Measurements from ENCODE around the gene AHDC1. TPM values are rescaled to one million over a fixed set of nuclear protein-coding genes. Genes with fewer than 3 reads are reported as not detected.

AHDC1 gene
- total and polyA plus RNA-seq, 2 donors (not counting 1 experiment from before 2014, with no cell fraction given): 4.2 to 6.9 TPM

- no peaks in the 10 kb centered on the region for H3K36me3 ChIP-seq (ENCODE audit: control insufficient read depth, insufficient read depth, low read length)
- H3K9me3 ChIP-seq (ENCODE audit: control insufficient read depth, insufficient read depth, low read depth, low read length): no peaks in the 10 kb centered on the region
- no peak for DNase-seq (ENCODE audit: low read depth in 2 of 2)
- no peak overlapping the region for H3K4me3 ChIP-seq (replicated peaks in 1 of 4; ENCODE audit: control extremely low read depth in 1 of 4, insufficient read depth in 1 of 4, low read depth in 3 of 4, low read length in 4 of 4)
- H3K9ac ChIP-seq (ENCODE audit: insufficient read depth, low read length): no peak overlapping the region
- no peak for TF ChIP-seq CTCF (conservative IDR thresholded peaks at IDR 0.05 in 1 of 2, IDR thresholded peaks at IDR 0.05 in 1 of 2; ENCODE audit: low read depth in 1 of 2, low read length in 2 of 2)
- no peak for TF ChIP-seq EZH2 (IDR thresholded peaks at IDR 0.05; ENCODE audit: low read length, missing control alignments)
- H3K27ac ChIP-seq (ENCODE audit: insufficient read depth, low read length): no peak overlapping the region
- peaks cover 32% of the 10 kb centered on the region for H3K27me3 ChIP-seq (ENCODE audit: control insufficient read depth, insufficient read depth, low read length)
- H3K4me1 ChIP-seq (ENCODE audit: control insufficient read depth, extremely low read depth, insufficient read depth, low read length): no peaks in the 10 kb centered on the region
- no peak overlapping the region for H3K4me2 ChIP-seq (ENCODE audit: extremely low read depth, insufficient read depth, low read length)
- H3K79me2 ChIP-seq (ENCODE audit: control insufficient read depth, insufficient read depth, low read length): no peaks in the 10 kb centered on the region
- no peak overlapping the region for H2AFZ ChIP-seq (ENCODE audit: low read length)
- H4K20me1 ChIP-seq (ENCODE audit: control insufficient read depth, extremely low read depth, insufficient read depth, low read length): no peaks in the 10 kb centered on the region
These were observed 29.3 kb upstream of the AHDC1 start for GRCh38 chr1:27633298-27633610.

- Histone ChIP-seq H3K9ac (ENCODE audit: insufficient read depth, low read length) (no peak overlapping the region), H3K27me3 (ENCODE audit: control insufficient read depth, insufficient read depth, low read length) (peaks cover 32% of the 10 kb centered on the region), H2AFZ (ENCODE audit: low read length) (no peak overlapping the region), H3K4me3 (replicated peaks in 1 of 4; ENCODE audit: control extremely low read depth in 1 of 4, insufficient read depth in 1 of 4, low read depth in 3 of 4, low read length in 4 of 4) (no peak overlapping the region), H3K4me1 (ENCODE audit: control insufficient read depth, extremely low read depth, insufficient read depth, low read length) (no peaks in the 10 kb centered on the region), H4K20me1 (ENCODE audit: control insufficient read depth, extremely low read depth, insufficient read depth, low read length) (no peaks in the 10 kb centered on the region), H3K4me2 (ENCODE audit: extremely low read depth, insufficient read depth, low read length) (no peak overlapping the region), H3K9me3 (ENCODE audit: control insufficient read depth, insufficient read depth, low read depth, low read length) (no peaks in the 10 kb centered on the region), H3K36me3 (ENCODE audit: control insufficient read depth, insufficient read depth, low read length) (no peaks in the 10 kb centered on the region), H3K79me2 (ENCODE audit: control insufficient read depth, insufficient read depth, low read length) (no peaks in the 10 kb centered on the region), H3K27ac (ENCODE audit: insufficient read depth, low read length) (no peak overlapping the region)
- TF ChIP-seq CTCF (conservative IDR thresholded peaks at IDR 0.05 in 1 of 2, IDR thresholded peaks at IDR 0.05 in 1 of 2; ENCODE audit: low read depth in 1 of 2, low read length in 2 of 2) (no peak), EZH2 (IDR thresholded peaks at IDR 0.05; ENCODE audit: low read length, missing control alignments) (no peak)
- DNase-seq (ENCODE audit: low read depth in 2 of 2): no peak
These were observed 28.7 kb upstream of the AHDC1 start for GRCh38 chr1:27632387-27633297.

GRCh38 chr1:27630859-27631491 lies 27.0 kb upstream of the AHDC1 start:
- TF ChIP-seq CTCF (conservative IDR thresholded peaks at IDR 0.05 in 1 of 2, IDR thresholded peaks at IDR 0.05 in 1 of 2; ENCODE audit: low read depth in 1 of 2, low read length in 2 of 2) (no peak), EZH2 (IDR thresholded peaks at IDR 0.05; ENCODE audit: low read length, missing control alignments) (peak; percentile 34)
- Histone ChIP-seq H3K9ac (ENCODE audit: insufficient read depth, low read length) (no peak overlapping the region), H3K9me3 (ENCODE audit: control insufficient read depth, insufficient read depth, low read depth, low read length) (no peaks in the 10 kb centered on the region), H3K4me3 (replicated peaks in 1 of 4; ENCODE audit: control extremely low read depth in 1 of 4, insufficient read depth in 1 of 4, low read depth in 3 of 4, low read length in 4 of 4) (no peak overlapping the region), H3K36me3 (ENCODE audit: control insufficient read depth, insufficient read depth, low read length) (no peaks in the 10 kb centered on the region), H2AFZ (ENCODE audit: low read length) (no peak overlapping the region), H3K4me1 (ENCODE audit: control insufficient read depth, extremely low read depth, insufficient read depth, low read length) (no peaks in the 10 kb centered on the region), H3K4me2 (ENCODE audit: extremely low read depth, insufficient read depth, low read length) (no peak overlapping the region), H3K27me3 (ENCODE audit: control insufficient read depth, insufficient read depth, low read length) (peaks cover 32% of the 10 kb centered on the region), H3K79me2 (ENCODE audit: control insufficient read depth, insufficient read depth, low read length) (no peaks in the 10 kb centered on the region), H4K20me1 (ENCODE audit: control insufficient read depth, extremely low read depth, insufficient read depth, low read length) (no peaks in the 10 kb centered on the region), H3K27ac (ENCODE audit: insufficient read depth, low read length) (no peak overlapping the region)
- no peak for DNase-seq (ENCODE audit: low read depth in 2 of 2)

Measured in fibroblast of lung (primary cell).